ENCODE results near the gene MTARC1. TPM values are rescaled to one million over a fixed set of nuclear protein-coding genes. Genes with fewer than 3 reads are reported as not detected.
A peak's percentile ranks its signal among the peaks of the same experiment; 100 is the strongest.

The MTARC1 gene
- total RNA-seq, 1 experiment from 2014 or later: 1.5 TPM

DNA sequence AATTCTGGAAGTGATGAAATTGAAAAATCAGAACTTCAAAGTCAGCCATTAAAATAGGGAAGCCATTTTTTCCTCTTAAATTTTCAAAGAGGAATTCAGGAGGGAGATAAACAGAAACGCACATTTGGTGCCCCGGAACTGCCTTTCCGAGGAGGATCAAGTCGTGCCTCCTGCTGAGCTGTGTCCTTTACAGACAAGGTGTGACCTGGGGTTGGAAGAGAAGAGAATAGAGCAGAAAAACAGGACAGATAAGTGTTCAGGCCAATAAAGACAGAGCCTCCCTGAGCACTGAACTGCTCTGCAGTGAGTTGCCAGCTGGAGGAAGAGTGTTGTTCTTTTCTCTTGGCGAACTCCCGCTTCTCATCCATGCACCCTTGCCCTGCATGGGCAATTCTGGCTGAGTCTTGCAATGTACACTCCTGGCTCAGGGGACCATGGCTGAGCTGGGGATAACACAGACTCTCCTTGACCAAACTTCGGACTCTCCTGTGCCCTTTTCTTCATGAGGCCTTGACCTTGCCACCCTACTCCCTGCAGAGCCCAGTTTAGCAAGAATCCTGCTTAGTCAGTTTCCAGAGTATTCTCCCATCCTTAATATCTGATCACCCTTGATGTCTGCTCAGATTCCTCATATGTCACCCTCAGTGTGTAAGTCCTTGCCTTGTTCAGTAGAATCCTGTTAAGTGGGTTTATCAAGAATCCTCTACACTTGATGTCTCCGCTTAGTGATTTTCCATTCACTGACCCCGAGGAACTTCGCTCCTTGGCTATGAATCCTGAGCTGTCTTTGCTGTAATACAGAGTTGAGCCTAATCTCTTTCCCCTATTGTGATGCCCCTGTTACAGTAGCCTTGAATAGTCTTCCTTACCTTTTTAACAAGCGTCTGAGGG is 1.3 kb upstream of the MTARC1 start:
- Mint-ChIP-seq H3K4me3 (ENCODE audit: unreplicated experiment) (no peak overlapping the region), H3K36me3 (ENCODE audit: insufficient read depth, unreplicated experiment) (no peaks in the 10 kb centered on the region), H3K4me1 (ENCODE audit: insufficient read depth, unreplicated experiment) (peaks cover 10% of the 10 kb centered on the region), H3K27ac (ENCODE audit: low read depth, unreplicated experiment) (no peak overlapping the region), H3K9me3 (ENCODE audit: unreplicated experiment) (no peaks in the 10 kb centered on the region), H3K27me3 (ENCODE audit: insufficient read depth, unreplicated experiment) (no peaks in the 10 kb centered on the region)
- intact Hi-C loops (cut with micrococcal nuclease): no loop called here
- POLR2A ChIA-PET: interaction anchor here (0.8 kb wide), 1 partner anchor 319 kb away, joined by 3 read pairs; no protein-coding TSS in a partner anchor
- BruUV-seq (replicated peaks): no TSS peak
- TF ChIP-seq, protein P1, sequence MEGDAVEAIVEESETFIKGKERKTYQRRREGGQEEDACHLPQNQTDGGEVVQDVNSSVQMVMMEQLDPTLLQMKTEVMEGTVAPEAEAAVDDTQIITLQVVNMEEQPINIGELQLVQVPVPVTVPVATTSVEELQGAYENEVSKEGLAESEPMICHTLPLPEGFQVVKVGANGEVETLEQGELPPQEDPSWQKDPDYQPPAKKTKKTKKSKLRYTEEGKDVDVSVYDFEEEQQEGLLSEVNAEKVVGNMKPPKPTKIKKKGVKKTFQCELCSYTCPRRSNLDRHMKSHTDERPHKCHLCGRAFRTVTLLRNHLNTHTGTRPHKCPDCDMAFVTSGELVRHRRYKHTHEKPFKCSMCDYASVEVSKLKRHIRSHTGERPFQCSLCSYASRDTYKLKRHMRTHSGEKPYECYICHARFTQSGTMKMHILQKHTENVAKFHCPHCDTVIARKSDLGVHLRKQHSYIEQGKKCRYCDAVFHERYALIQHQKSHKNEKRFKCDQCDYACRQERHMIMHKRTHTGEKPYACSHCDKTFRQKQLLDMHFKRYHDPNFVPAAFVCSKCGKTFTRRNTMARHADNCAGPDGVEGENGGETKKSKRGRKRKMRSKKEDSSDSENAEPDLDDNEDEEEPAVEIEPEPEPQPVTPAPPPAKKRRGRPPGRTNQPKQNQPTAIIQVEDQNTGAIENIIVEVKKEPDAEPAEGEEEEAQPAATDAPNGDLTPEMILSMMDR (IDR thresholded peaks at IDR 0.05; ENCODE audit: unreplicated experiment): no peak
- DNase-seq (ENCODE audit: unreplicated experiment): no peak
- CTCF ChIA-PET: interaction anchor here (0.5 to 13.4 kb wide), 14 partner anchors 9 to 738 kb away, joined by 3 to 177 read pairs (median 4); no protein-coding TSS in a partner anchor

DNA sequence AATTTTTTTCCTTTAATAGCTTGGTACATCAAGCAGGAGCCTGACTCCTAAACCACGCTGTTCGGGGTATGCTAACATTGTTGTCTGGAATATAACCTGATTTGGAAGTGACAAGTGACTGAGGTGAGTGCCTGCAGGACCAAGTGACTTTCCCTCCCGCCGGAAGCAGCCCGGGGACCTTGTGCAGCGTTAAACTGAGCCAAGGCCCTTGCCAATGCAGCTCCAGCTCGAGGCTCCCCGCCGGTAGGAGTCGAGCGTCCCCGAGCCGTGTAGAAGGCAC is 716 bp upstream of the MTARC1 start:
- Mint-ChIP-seq H3K9me3 (ENCODE audit: unreplicated experiment) (no peaks in the 10 kb centered on the region), H3K27ac (ENCODE audit: low read depth, unreplicated experiment) (no peak overlapping the region), H3K4me3 (ENCODE audit: unreplicated experiment) (no peak overlapping the region), H3K4me1 (ENCODE audit: insufficient read depth, unreplicated experiment) (peaks cover 12% of the 10 kb centered on the region), H3K36me3 (ENCODE audit: insufficient read depth, unreplicated experiment) (no peaks in the 10 kb centered on the region), H3K27me3 (ENCODE audit: insufficient read depth, unreplicated experiment) (no peaks in the 10 kb centered on the region)
- TF ChIP-seq, protein P1 (IDR thresholded peaks at IDR 0.05; ENCODE audit: unreplicated experiment): no peak
- POLR2A ChIA-PET: no interaction called here
- DNase-seq (ENCODE audit: unreplicated experiment): no peak
- BruUV-seq (replicated peaks): no TSS peak
- intact Hi-C loops (cut with micrococcal nuclease): no loop called here
- CTCF ChIA-PET: interaction anchor here (0.7 to 13.4 kb wide), 13 partner anchors 10 to 598 kb away, joined by 3 to 177 read pairs (median 4); no protein-coding TSS in a partner anchor

DNA sequence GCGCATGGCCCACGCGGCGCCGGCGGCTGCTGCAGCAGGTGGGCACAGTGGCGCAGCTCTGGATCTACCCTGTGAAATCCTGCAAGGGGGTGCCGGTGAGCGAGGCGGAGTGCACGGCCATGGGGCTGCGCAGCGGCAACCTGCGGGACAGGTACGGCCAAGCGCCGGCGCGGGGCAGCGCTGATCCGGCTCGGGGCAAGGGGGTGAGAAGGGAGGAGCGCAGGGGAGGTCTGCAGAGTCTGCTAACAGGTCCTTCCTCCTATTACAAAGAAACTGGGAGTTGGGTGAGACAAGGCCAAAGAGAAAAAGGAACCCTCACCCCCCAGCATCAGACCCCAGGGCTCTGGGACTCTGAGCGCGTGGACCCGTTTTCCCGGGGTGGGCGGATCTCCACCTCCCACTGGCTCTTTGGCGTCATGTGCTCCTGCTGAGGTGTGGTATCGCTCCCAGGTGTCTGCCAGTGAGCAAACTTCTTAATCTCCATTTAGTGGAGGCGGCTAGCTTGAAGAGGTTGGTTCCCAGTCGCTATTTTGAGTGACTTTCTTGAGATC is 431 bp downstream of the MTARC1 start:
- POLR2A ChIA-PET: interaction anchor here (0.7 to 1.1 kb wide), 2 partner anchors 36 to 517 kb away, joined by 3 read pairs; no protein-coding TSS in a partner anchor
- H3K27me3 Mint-ChIP-seq (ENCODE audit: insufficient read depth, unreplicated experiment): no peaks in the 10 kb centered on the region
- H3K36me3 Mint-ChIP-seq (ENCODE audit: insufficient read depth, unreplicated experiment): no peaks in the 10 kb centered on the region
- TF ChIP-seq, protein P1 (IDR thresholded peaks at IDR 0.05; ENCODE audit: unreplicated experiment): no peak
- peak; percentile 46 for DNase-seq (ENCODE audit: unreplicated experiment)
- peak overlapping the region; percentile 61 for H3K4me3 Mint-ChIP-seq (ENCODE audit: unreplicated experiment)
- H3K9me3 Mint-ChIP-seq (ENCODE audit: unreplicated experiment): no peaks in the 10 kb centered on the region
- H3K4me1 Mint-ChIP-seq (ENCODE audit: insufficient read depth, unreplicated experiment): peaks cover 21% of the 10 kb centered on the region
- intact Hi-C loops (cut with micrococcal nuclease): no loop called here
- CTCF ChIA-PET: interaction anchor here (0.5 to 13.4 kb wide), 9 partner anchors 11 to 580 kb away, joined by 3 to 177 read pairs (median 5); no protein-coding TSS in a partner anchor
- no peak overlapping the region for H3K27ac Mint-ChIP-seq (ENCODE audit: low read depth, unreplicated experiment)
- no TSS peak for BruUV-seq (replicated peaks)

DNA sequence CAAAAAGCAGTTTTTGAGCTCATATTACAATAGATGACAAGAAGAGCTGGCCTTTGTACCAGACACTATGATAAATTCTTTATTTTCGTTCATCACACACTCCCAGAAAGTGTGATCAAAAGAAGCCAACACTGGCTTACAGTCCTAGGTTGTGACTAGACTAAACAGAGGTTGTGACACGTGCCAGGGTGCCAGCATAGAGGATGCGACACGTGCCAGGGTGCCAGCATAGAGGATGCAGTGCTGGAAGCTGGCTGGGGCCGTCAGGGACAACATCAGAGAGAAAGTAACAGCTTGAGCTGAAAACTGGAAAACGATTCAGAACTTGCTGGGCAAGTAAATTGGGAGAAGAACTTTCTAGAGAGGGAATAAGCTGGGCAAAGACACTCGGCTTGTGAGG is 2.2 kb downstream of the MTARC1 start:
- ChIA-PET CTCF (interaction anchor here (0.6 to 13.4 kb wide), 17 partner anchors 8 to 818 kb away, joined by 3 to 177 read pairs (median 3); no protein-coding TSS in a partner anchor), POLR2A (interaction anchor here (0.6 to 1.5 kb wide), 5 partner anchors 11 to 581 kb away, joined by 3 to 4 read pairs (median 3); partner anchors contain the start of gene RAB3GAP2)
- BruUV-seq (replicated peaks): no TSS peak
- Mint-ChIP-seq H3K4me3 (ENCODE audit: unreplicated experiment) (no peak overlapping the region), H3K9me3 (ENCODE audit: unreplicated experiment) (no peaks in the 10 kb centered on the region), H3K27me3 (ENCODE audit: insufficient read depth, unreplicated experiment) (no peaks in the 10 kb centered on the region), H3K4me1 (ENCODE audit: insufficient read depth, unreplicated experiment) (peaks cover 21% of the 10 kb centered on the region), H3K36me3 (ENCODE audit: insufficient read depth, unreplicated experiment) (no peaks in the 10 kb centered on the region), H3K27ac (ENCODE audit: low read depth, unreplicated experiment) (no peak overlapping the region)
- TF ChIP-seq, protein P1 (IDR thresholded peaks at IDR 0.05; ENCODE audit: unreplicated experiment): no peak
- intact Hi-C loops (cut with micrococcal nuclease): no loop called here
- no peak for DNase-seq (ENCODE audit: unreplicated experiment)

Measured in MCF 10A (cell line).